Endothelial cell of umbilical vein (primary cell): Measurements from ENCODE around the gene GAB2. TPM values are rescaled to one million over a fixed set of nuclear protein-coding genes. Genes with fewer than 3 reads are reported as not detected.

Experiments
- BruUV-seq: library from RNA; stranded (reverse); fragments of 400-500 nt; replicated peaks from 2 replicates; lab custom pipeline; 2021; lab: Mats Ljungman, UMichigan
- CTCF ChIA-PET: fragments of 300-600, 350-600 bp; sonication (Branson Sonifier 250); formaldehyde crosslinking; loops from one replicate; lab custom pipeline; 2021; ENCODE audit warnings: antibody characterized with exemption, inconsistent platforms; lab: Charles Lee
- POLR2A ChIA-PET: fragments of 300-600, 350-600 bp; sonication (Branson Sonifier 250); formaldehyde crosslinking; loops from one replicate; lab custom pipeline; 2021; ENCODE audit warnings: antibody characterized with exemption, inconsistent platforms; lab: Charles Lee
- DNase-seq: peaks from one replicate; pipeline ENCODE4 v3.0.0-alpha.2; 2011; ENCODE audit warnings: low read depth, low spot score
- FAIRE-seq: peaks from 2 replicates; lab custom pipeline; 2011; peaks lifted over from hg19 to GRCh38; lab: Jason Lieb, UNC
- H2AFZ ChIP-seq: 2 replicates; pipeline ENCODE4 v1.6.0; 2012; ENCODE audit warnings: low read depth, low read length, control low read depth, inconsistent platforms
- H3K27ac ChIP-seq: 2 replicates; pipeline ENCODE4 v1.5.1; 2011; ENCODE audit warnings: low read depth, mild to moderate bottlenecking, control low read depth, low read length, moderate library complexity; ENCODE audit not compliant: insufficient read depth
- H3K27me3 ChIP-seq, 2 experiments: 2 replicates each; pipeline versions ENCODE4 v1.6.0 to v1.6.1; 2011; ENCODE audit warnings: low read length in 2 of 2, mixed read lengths in 1 of 2; ENCODE audit not compliant: control insufficient read depth in 2 of 2, insufficient read depth in 2 of 2
- H3K36me3 ChIP-seq, 2 experiments: 2 replicates in 1 of 2; 3 replicates in 1 of 2; pipeline ENCODE4 v1.5.1; 2011; ENCODE audit warnings: low read length in 2 of 2, mild to moderate bottlenecking in 1 of 2, moderate library complexity in 1 of 2; ENCODE audit not compliant: control insufficient read depth in 2 of 2, insufficient read depth in 2 of 2; ENCODE audit errors: extremely low read depth in 1 of 2
- H3K4me1 ChIP-seq: 3 replicates; pipeline ENCODE4 v1.5.1; 2011; ENCODE audit warnings: mild to moderate bottlenecking, low read length; ENCODE audit not compliant: control insufficient read depth, insufficient read depth; ENCODE audit errors: extremely low read depth
- H3K4me2 ChIP-seq: 2 replicates; pipeline ENCODE4 v1.6.1; 2011; ENCODE audit warnings: low read length, control low read depth, mixed read lengths; ENCODE audit not compliant: insufficient read depth
- H3K4me3 ChIP-seq, 3 experiments: fragments of 200-600 bp in 1 of 3; sonication (generic), shearing (Covaris generic) in 1 of 3; replicated peaks in 1 of 3; 2 replicates each; pipeline ENCODE4 v1.5.1; 2011 to 2016; ENCODE audit warnings: control low read depth in 3 of 3, low read length in 3 of 3, mild to moderate bottlenecking in 2 of 3, inconsistent platforms in 1 of 3, low read depth in 1 of 3, moderate library complexity in 1 of 3; ENCODE audit not compliant: insufficient read depth in 1 of 3
- H3K79me2 ChIP-seq: 2 replicates; pipeline ENCODE4 v1.6.0; 2012; ENCODE audit warnings: low read length, inconsistent platforms; ENCODE audit not compliant: control insufficient read depth, insufficient read depth
- H3K9ac ChIP-seq: replicated peaks from 2 replicates; pipeline ENCODE3; 2011; ENCODE audit warnings: low read length, control low read depth; ENCODE audit not compliant: insufficient read depth; ENCODE audit errors: extremely low read depth
- H3K9me1 ChIP-seq: replicated peaks from 3 replicates; pipeline ENCODE4 v1.6.0; 2011; ENCODE audit warnings: mild to moderate bottlenecking, low read length; ENCODE audit not compliant: control insufficient read depth, insufficient read depth; ENCODE audit errors: extremely low read depth
- H3K9me3 ChIP-seq: replicated peaks from 2 replicates; pipeline ENCODE4 v1.5.1; 2012; ENCODE audit warnings: low read length, inconsistent platforms; ENCODE audit not compliant: control insufficient read depth, insufficient read depth
- H4K20me1 ChIP-seq: replicated peaks from 2 replicates; pipeline ENCODE3; 2011; ENCODE audit warnings: mild to moderate bottlenecking, low read length; ENCODE audit not compliant: control insufficient read depth, insufficient read depth; ENCODE audit errors: extremely low read depth
- CTCF ChIP-seq, 2 donors: IDR thresholded peaks; 1 replicate in 1 of 2; 2 replicates in 1 of 2; pipeline ENCODE4 v1.5.1; 2011; ENCODE audit warnings: low read length in 2 of 2, mild to moderate bottlenecking in 2 of 2, moderate library complexity in 2 of 2, control low read depth in 1 of 2, inconsistent platforms in 1 of 2, low read depth in 1 of 2; ENCODE audit not compliant: insufficient read depth in 1 of 2; ENCODE audit errors: extremely low read depth in 1 of 2
- EZH2 ChIP-seq: IDR thresholded peaks from 2 replicates; pipeline ENCODE4 v1.6.1; 2012; ENCODE audit warnings: borderline replicate concordance, low read depth, mild to moderate bottlenecking, moderate library complexity, low read length, inconsistent platforms; ENCODE audit not compliant: severe bottlenecking
- FOS ChIP-seq: IDR thresholded peaks from 2 replicates; pipeline ENCODE4 v1.6.1; 2011; ENCODE audit warnings: mild to moderate bottlenecking, low read length, moderate library complexity, borderline replicate concordance; ENCODE audit not compliant: insufficient read depth
- GATA2 ChIP-seq: IDR thresholded peaks from 2 replicates; pipeline ENCODE4 v1.7.0; 2011; ENCODE audit warnings: low read depth, mild to moderate bottlenecking, moderate library complexity, mixed read lengths, low read length; ENCODE audit not compliant: insufficient read length, insufficient read depth
- JUN ChIP-seq: IDR thresholded peaks from 2 replicates; pipeline ENCODE4 v1.6.1; 2011; ENCODE audit warnings: borderline replicate concordance, low read depth; ENCODE audit not compliant: insufficient read length, insufficient read depth
- MAX ChIP-seq: IDR thresholded peaks from 2 replicates; pipeline ENCODE4 v1.6.1; 2011; ENCODE audit not compliant: insufficient read depth, insufficient read length
- MYC ChIP-seq: IDR thresholded peaks from one replicate; pipeline ENCODE4 v1.6.1; 2011; ENCODE audit warnings: mild to moderate bottlenecking, low read depth, low read length
- POLR2A ChIP-seq: IDR thresholded peaks from 2 replicates; pipeline ENCODE4 v1.6.1; 2012; ENCODE audit warnings: low read depth, mild to moderate bottlenecking, control low read depth, low read length
- POLR2AphosphoS5 ChIP-seq: IDR thresholded peaks from 2 replicates; pipeline ENCODE4 v1.6.1; 2012; ENCODE audit warnings: low read depth, mild to moderate bottlenecking, control low read depth, low read length, moderate library complexity; ENCODE audit not compliant: insufficient read depth
- dilution Hi-C: fragments of 300-500 bp; cut with MboI; formaldehyde crosslinking; loops from one replicate; pipeline ENCODE4 v1.15.0; 2019; ENCODE audit warnings: low sequenced_read_pairs; ENCODE audit not compliant: extremely low pct_ligation_motif_present
- intact Hi-C: fragments of 100-400 bp; cut with micrococcal nuclease; formaldehyde crosslinking; loops from one replicate; pipeline ENCODE4 v1.10.0; 2022
- polyA plus RNA-seq, 4 experiments: library from polyadenylated mRNA; depleted of rRNA in 3 of 4; stranded (reverse) in 3 of 4; unstranded in 1 of 4; fragments of >200 nt; gene quantifications; 2 replicates each; pipeline versions ENCODE4 v1.2.1 to v1.2.3, GENCODE V29; 2011 to 2012; ENCODE audit warnings: missing spikeins in 1 of 4
- total RNA-seq: library from RNA; stranded (reverse); gene quantifications from 2 replicates; pipeline ENCODE4 v1.2.3, GENCODE V29; 2021

The GAB2 gene
- total and polyA plus RNA-seq, 2 donors (not counting 3 experiments of a cell fraction or from before 2014, with no cell fraction given), result 19.6 to 39.6 TPM

GRCh38 chr11:78344676-78345075, 72.9 kb downstream of the GAB2 start:
- ChIA-PET POLR2A (interaction anchor here (1.4 kb wide), 1 partner anchor 12 kb away, joined by 3 read pairs; no protein-coding TSS in a partner anchor), CTCF (interaction anchor here (0.6 to 1.5 kb wide), 3 partner anchors 11 to 220 kb away, joined by 3 to 5 read pairs (median 4); no protein-coding TSS in a partner anchor)
- H3K4me2 ChIP-seq, result peak overlapping the region; percentile 28
- H3K79me2 ChIP-seq, result peaks cover 77% of the 10 kb centered on the region
- DNase-seq (peak; percentile 47), FAIRE-seq (peak; percentile 53)
- no peak overlapping the region for H3K4me3 ChIP-seq
- no peaks in the 10 kb centered on the region for H3K9me3 ChIP-seq
- H3K27ac ChIP-seq, result no peak overlapping the region
- H2AFZ ChIP-seq, result no peak overlapping the region
- intact Hi-C loops, result no loop called here
- TF ChIP-seq MYC (no peak), MAX (no peak), JUN (peak; percentile 21), GATA2 (no peak), EZH2 (no peak), FOS (peak; percentile 35), POLR2AphosphoS5 (no peak), POLR2A (no peak), CTCF (IDR thresholded peaks at IDR 0.05; ENCODE audit: extremely low read depth in 1 of 2, insufficient read depth in 1 of 2, low read depth in 1 of 2, low read length in 2 of 2) (no peak)
- H4K20me1 ChIP-seq, result peaks cover 7% of the 10 kb centered on the region
- H3K9me1 ChIP-seq, result no peaks in the 10 kb centered on the region
- H3K4me1 ChIP-seq, result peaks cover 30% of the 10 kb centered on the region
- no TSS peak for BruUV-seq
- no peaks in the 10 kb centered on the region for H3K27me3 ChIP-seq
- dilution Hi-C loops, result no loop called here
- no peak overlapping the region for H3K9ac ChIP-seq
- no peaks in the 10 kb centered on the region for H3K36me3 ChIP-seq
